Keratinocyte (primary cell): ENCODE results near the gene RGS18. TPM values are rescaled to one million over a fixed set of nuclear protein-coding genes. Genes with fewer than 3 reads are reported as not detected.

ENCODE experiments used
- DNase-seq: peaks from one replicate; pipeline ENCODE4 v3.0.0-alpha.2; 2011; ENCODE audit warnings: low read depth, missing footprints, low spot score
- FAIRE-seq: peaks from 2 replicates; lab custom pipeline; 2011; peaks lifted over from hg19 to GRCh38; lab: Jason Lieb, UNC
- H2AFZ ChIP-seq: 2 replicates; pipeline ENCODE4 v1.6.0; 2012; ENCODE audit warnings: low read length, control low read depth, inconsistent platforms; ENCODE audit not compliant: control insufficient read depth
- H3K27ac ChIP-seq: 2 replicates; pipeline ENCODE4 v1.5.1; 2011; ENCODE audit warnings: low read length; ENCODE audit not compliant: control insufficient read depth, insufficient read depth
- H3K27me3 ChIP-seq: 3 replicates; pipeline ENCODE4 v1.6.0; 2011; ENCODE audit warnings: low read length; ENCODE audit not compliant: control insufficient read depth, insufficient read depth; ENCODE audit errors: extremely low read depth
- H3K36me3 ChIP-seq, 2 experiments: 2 replicates in 1 of 2; 3 replicates in 1 of 2; pipeline ENCODE4 v1.5.1; 2011; ENCODE audit warnings: low read length in 2 of 2, mild to moderate bottlenecking in 1 of 2; ENCODE audit not compliant: control insufficient read depth in 2 of 2, insufficient read depth in 2 of 2; ENCODE audit errors: extremely low read depth in 1 of 2
- H3K4me1 ChIP-seq: 3 replicates; pipeline ENCODE4 v1.5.1; 2011; ENCODE audit warnings: low read length; ENCODE audit not compliant: control insufficient read depth, insufficient read depth; ENCODE audit errors: extremely low read depth
- H3K4me2 ChIP-seq: 3 replicates; pipeline ENCODE4 v1.6.0; 2011; ENCODE audit warnings: low read depth, low read length; ENCODE audit not compliant: control insufficient read depth, insufficient read depth; ENCODE audit errors: extremely low read depth
- H3K4me3 ChIP-seq, 3 experiments: fragments of 200-600 bp in 1 of 3; sonication (generic) in 1 of 3; 2 replicates in 2 of 3; 3 replicates in 1 of 3; pipeline ENCODE4 v1.5.1; 2011 to 2016; ENCODE audit warnings: low read length in 3 of 3, mild to moderate bottlenecking in 3 of 3, control low read depth in 2 of 3, inconsistent platforms in 1 of 3, low read depth in 1 of 3, mixed read lengths in 1 of 3, mixed run types in 1 of 3, moderate library complexity in 1 of 3; ENCODE audit not compliant: control insufficient read depth in 2 of 3, insufficient read depth in 2 of 3; ENCODE audit errors: extremely low read depth in 1 of 3
- H3K79me2 ChIP-seq: 2 replicates; pipeline ENCODE4 v1.6.0; 2012; ENCODE audit warnings: low read length; ENCODE audit not compliant: control insufficient read depth, insufficient read depth
- H3K9ac ChIP-seq: 3 replicates; pipeline ENCODE4 v1.6.0; 2011; ENCODE audit warnings: low read length; ENCODE audit not compliant: control insufficient read depth, insufficient read depth; ENCODE audit errors: extremely low read depth
- H3K9me1 ChIP-seq: 3 replicates; pipeline ENCODE4 v1.6.0; 2011; ENCODE audit warnings: low read length; ENCODE audit not compliant: control insufficient read depth, insufficient read depth; ENCODE audit errors: extremely low read depth
- H3K9me3 ChIP-seq: 2 replicates; pipeline ENCODE4 v1.5.1; 2012; ENCODE audit warnings: low read depth, low read length; ENCODE audit not compliant: control insufficient read depth
- H4K20me1 ChIP-seq: 3 replicates; pipeline ENCODE4 v1.6.0; 2011; ENCODE audit warnings: low read length; ENCODE audit not compliant: control insufficient read depth, insufficient read depth; ENCODE audit errors: extremely low read depth
- CTCF ChIP-seq, 3 experiments: IDR thresholded peaks in 1 of 3; conservative IDR thresholded peaks in 1 of 3; optimal IDR thresholded peaks in 1 of 3; 2 replicates in 2 of 3; 3 replicates in 1 of 3; pipeline versions ENCODE3 to v1.5.1; 2011; ENCODE audit warnings: low read length in 3 of 3, mild to moderate bottlenecking in 3 of 3, moderate library complexity in 2 of 3, control low read depth in 1 of 3, inconsistent platforms in 1 of 3; ENCODE audit not compliant: insufficient read depth in 2 of 3; ENCODE audit errors: extremely low read depth in 1 of 3
- EZH2 ChIP-seq: IDR thresholded peaks from one replicate; pipeline ENCODE4 v1.6.1; 2012; ENCODE audit warnings: inconsistent platforms, mild to moderate bottlenecking, low read length, moderate library complexity
- dilution Hi-C: fragments of 300-500 bp; cut with MboI; formaldehyde crosslinking; loops from one replicate; pipeline ENCODE4 v1.7.0; 2020; ENCODE audit warnings: low sequenced_read_pairs; ENCODE audit not compliant: extremely low pct_ligation_motif_present
- polyA minus RNA-seq, 3 experiments: library from RNA; depleted of rRNA, polyadenylated mRNA; stranded (reverse); fragments of >200 nt; gene quantifications; 1 replicate in 1 of 3; 2 replicates in 1 of 3; 3 replicates in 1 of 3; pipeline ENCODE4 v1.2.3, GENCODE V29; 2011
- polyA plus RNA-seq, 5 experiments: library from polyadenylated mRNA; depleted of rRNA in 3 of 5; stranded (reverse) in 3 of 5; stranded (forward) in 1 of 5; unstranded in 1 of 5; fragments of >200 nt; gene quantifications; 1 replicate in 1 of 5; 2 replicates in 3 of 5; 3 replicates in 1 of 5; pipeline versions ENCODE4 v1.2.1 to v1.2.3, GENCODE V29; 2011 to 2012; ENCODE audit warnings: missing spikeins in 2 of 5, low read depth in 1 of 5, low replicate concordance in 1 of 5

The RGS18 gene
- polyA plus RNA-seq (0.67 to 1.6 TPM (median 1.5 TPM) in 3 replicates), polyA minus RNA-seq (0.23 to 0.35 TPM in 2 of 3 replicates, not detected in the other)
- polyA plus RNA-seq (2011; ENCODE audit: low read depth) = not detected
- polyA plus RNA-seq (2011; cell fraction: cytosol; rRNA removed) = 1.1 and 2.3 TPM in 2 replicates
- 2.7 and 2.8 TPM in 2 replicates for polyA plus RNA-seq (2011; cell fraction: nucleus; rRNA removed)
- polyA plus RNA-seq (2012; ENCODE audit: low replicate concordance) = 0.10 and 1.3 TPM in 2 replicates
- 1.2 TPM for polyA minus RNA-seq (2011; cell fraction: cytosol; rRNA and poly(A)+ RNA removed)
- polyA minus RNA-seq (2011; cell fraction: nucleus; rRNA and poly(A)+ RNA removed) = 0.42 and 1.8 TPM in 2 replicates

GRCh38 chr1:192158181-192158580, at the start of gene RGS18:
RGS18 (plus strand) TSS chr1:192158462; CDS start chr1:192158638, 176 bp downstream.
- Histone ChIP-seq H3K27ac (no peak within 1 kb of the TSS), H3K9me1 (no peaks in the 10 kb centered on the region), H2AFZ (no peak within 1 kb of the TSS), H3K4me1 (peaks cover 1% of the 10 kb centered on the region), H3K4me3 (no peak within 1 kb of the TSS), H3K36me3 (no peaks in the 10 kb centered on the region), H3K9ac (no peak within 1 kb of the TSS), H3K27me3 (no peaks in the 10 kb centered on the region), H3K9me3 (no peaks in the 10 kb centered on the region), H4K20me1 (no peaks in the 10 kb centered on the region), H3K79me2 (no peaks in the 10 kb centered on the region), H3K4me2 (no peak within 1 kb of the TSS)
- dilution Hi-C loops = no loop called here
- no peak for TF ChIP-seq EZH2
- DNase-seq = no peak
- FAIRE-seq = peak; percentile 32

GRCh38 chr1:192109576-192109975, 48.7 kb upstream of the RGS18 start:
- TF ChIP-seq CTCF (optimal IDR thresholded peaks at IDR 0.05 in 1 of 3, IDR thresholded peaks at IDR 0.05 in 1 of 3, conservative IDR thresholded peaks at IDR 0.05 in 1 of 3; ENCODE audit: extremely low read depth in 1 of 3, insufficient read depth in 2 of 3, low read length in 3 of 3) = no peak
- TF ChIP-seq EZH2 = no peak
- Histone ChIP-seq H3K9me3 (no peaks in the 10 kb centered on the region), H2AFZ (no peak overlapping the region), H4K20me1 (no peaks in the 10 kb centered on the region), H3K4me2 (no peak overlapping the region), H3K79me2 (no peaks in the 10 kb centered on the region), H3K36me3 (no peaks in the 10 kb centered on the region), H3K4me1 (no peaks in the 10 kb centered on the region), H3K27ac (no peak overlapping the region), H3K4me3 (no peak overlapping the region), H3K9ac (no peak overlapping the region), H3K9me1 (no peaks in the 10 kb centered on the region), H3K27me3 (no peaks in the 10 kb centered on the region)
- dilution Hi-C loops = no loop called here
- FAIRE-seq (no peak), DNase-seq (no peak)

- Histone ChIP-seq H3K27ac (no peak overlapping the region), H3K9ac (no peak overlapping the region), H2AFZ (no peak overlapping the region), H3K4me2 (no peak overlapping the region), H3K27me3 (no peaks in the 10 kb centered on the region), H3K9me1 (no peaks in the 10 kb centered on the region), H3K4me1 (no peaks in the 10 kb centered on the region), H3K36me3 (no peaks in the 10 kb centered on the region), H3K9me3 (no peaks in the 10 kb centered on the region), H3K4me3 (no peak overlapping the region), H3K79me2 (no peaks in the 10 kb centered on the region), H4K20me1 (no peaks in the 10 kb centered on the region)
- no peak for FAIRE-seq
- dilution Hi-C loops = no loop called here
- no peak for DNase-seq
- TF ChIP-seq EZH2 (no peak), CTCF (optimal IDR thresholded peaks at IDR 0.05 in 1 of 3, IDR thresholded peaks at IDR 0.05 in 1 of 3, conservative IDR thresholded peaks at IDR 0.05 in 1 of 3; ENCODE audit: extremely low read depth in 1 of 3, insufficient read depth in 2 of 3, low read length in 3 of 3) (no peak)
Observed at GRCh38 chr1:192115000-192115399, 43.3 kb upstream of the RGS18 start.
